OCI-LY1 (cell line): ENCODE results near the gene AP1M1.

ENCODE experiments used
- H2AFZ ChIP-seq: fragments of 200-600 bp; sonication (generic), shearing (Covaris generic); 2 replicates; pipeline ENCODE4 v1.6.0; 2014; ENCODE audit warnings: antibody characterized with exemption, mild to moderate bottlenecking, low read length
- H3F3A ChIP-seq: fragments of 200-600 bp; sonication (generic), shearing (Covaris generic); 2 replicates; pipeline ENCODE4 v1.6.0; 2014; ENCODE audit warnings: mild to moderate bottlenecking, antibody characterized with exemption, low read length, moderate library complexity; ENCODE audit not compliant: insufficient read depth
- H3K27ac ChIP-seq: fragments of 200-600 bp; sonication (generic); 2 replicates; pipeline ENCODE4 v1.5.1; 2014; ENCODE audit warnings: low read length, mixed run types, mild to moderate bottlenecking, low read depth; ENCODE audit not compliant: poor library complexity, severe bottlenecking
- H3K27me3 ChIP-seq: fragments of 200-600 bp; sonication (generic); 2 replicates; pipeline ENCODE4 v1.6.0; 2014; ENCODE audit warnings: antibody characterized with exemption, mild to moderate bottlenecking, low read length, moderate library complexity; ENCODE audit not compliant: insufficient read depth
- H3K36me3 ChIP-seq: fragments of 200-600 bp; sonication (generic); 2 replicates; pipeline ENCODE4 v1.6.1; 2014; ENCODE audit warnings: mild to moderate bottlenecking, antibody characterized with exemption, low read length, moderate library complexity, mixed read lengths; ENCODE audit not compliant: insufficient read depth
- H3K4me1 ChIP-seq: fragments of 200-600 bp; sonication (generic); 2 replicates; pipeline ENCODE4 v1.5.1; 2014; ENCODE audit warnings: mild to moderate bottlenecking, low read length, moderate library complexity; ENCODE audit not compliant: insufficient read depth, severe bottlenecking
- H3K4me2 ChIP-seq: fragments of 200-600 bp; sonication (generic), shearing (Covaris generic); 2 replicates; pipeline ENCODE4 v1.6.1; 2014; ENCODE audit warnings: low read length
- H3K4me3 ChIP-seq: fragments of 200-600 bp; sonication (generic); 2 replicates; pipeline ENCODE4 v1.5.1; 2014; ENCODE audit warnings: low read length, low read depth, mild to moderate bottlenecking, mixed read lengths; ENCODE audit not compliant: poor library complexity, severe bottlenecking
- H3K79me2 ChIP-seq: fragments of 200-600 bp; shearing (Covaris generic); 2 replicates; pipeline ENCODE4 v1.6.1; 2016; ENCODE audit warnings: mixed run types, low read length, mixed read lengths; ENCODE audit not compliant: insufficient read depth
- H3K9ac ChIP-seq: fragments of 200-600 bp; sonication (generic), shearing (Covaris generic); 2 replicates; pipeline ENCODE4 v1.6.1; 2014; ENCODE audit warnings: mild to moderate bottlenecking, low read length, mixed read lengths
- H3K9me2 ChIP-seq: fragments of 200-600 bp; sonication (generic), shearing (Covaris generic); 2 replicates; pipeline ENCODE4 v1.6.1; 2014; ENCODE audit warnings: low read depth, mild to moderate bottlenecking, low read length, mixed read lengths
- H3K9me3 ChIP-seq: fragments of 200-600 bp; shearing (Covaris generic); 2 replicates; pipeline ENCODE4 v1.6.1; 2014; ENCODE audit warnings: low read length, mixed read lengths
- H4K20me1 ChIP-seq: fragments of 200-600 bp; sonication (generic), shearing (Covaris generic); 2 replicates; pipeline ENCODE4 v1.6.0; 2016; ENCODE audit warnings: mild to moderate bottlenecking, low read length; ENCODE audit not compliant: insufficient read depth
- CTCF ChIP-seq: fragments of 200-600 bp; sonication (generic), shearing (Covaris generic); IDR thresholded peaks from 2 replicates; pipeline ENCODE4 v1.5.1; 2017; ENCODE audit warnings: mild to moderate bottlenecking, antibody characterized with exemption, low read length, moderate library complexity, mixed read lengths
- EZH2 ChIP-seq: fragments of 200-600 bp; sonication (generic), shearing (Covaris generic); IDR thresholded peaks from 2 replicates; pipeline ENCODE4 v1.8.0; 2017; ENCODE audit warnings: borderline replicate concordance, mixed run types, mild to moderate bottlenecking, antibody characterized with exemption, low read length, moderate library complexity, mixed read lengths

Gene AP1M1

GRCh38 chr19:16166417-16166816 lies 31.3 kb upstream of the AP1M1 start:
- no peak for TF ChIP-seq CTCF
- Histone ChIP-seq H3K9ac (no peak overlapping the region), H4K20me1 (no peaks in the 10 kb centered on the region), H3K9me3 (no peaks in the 10 kb centered on the region), H3K4me2 (no peak overlapping the region), H3K4me3 (no peak overlapping the region), H2AFZ (no peak overlapping the region), H3K36me3 (no peaks in the 10 kb centered on the region; the same call in 1 of the 2 replicates), H3K79me2 (no peaks in the 10 kb centered on the region), H3K27me3 (no peaks in the 10 kb centered on the region), H3K4me1 (no peaks in the 10 kb centered on the region), H3K27ac (no peak overlapping the region), H3F3A (no peaks in the 10 kb centered on the region), H3K9me2 (no peaks in the 10 kb centered on the region)

- no peak overlapping the region for H3K4me3 ChIP-seq
These were observed 30.7 kb upstream of the AP1M1 start for GRCh38 chr19:16167055-16167454.

DNA sequence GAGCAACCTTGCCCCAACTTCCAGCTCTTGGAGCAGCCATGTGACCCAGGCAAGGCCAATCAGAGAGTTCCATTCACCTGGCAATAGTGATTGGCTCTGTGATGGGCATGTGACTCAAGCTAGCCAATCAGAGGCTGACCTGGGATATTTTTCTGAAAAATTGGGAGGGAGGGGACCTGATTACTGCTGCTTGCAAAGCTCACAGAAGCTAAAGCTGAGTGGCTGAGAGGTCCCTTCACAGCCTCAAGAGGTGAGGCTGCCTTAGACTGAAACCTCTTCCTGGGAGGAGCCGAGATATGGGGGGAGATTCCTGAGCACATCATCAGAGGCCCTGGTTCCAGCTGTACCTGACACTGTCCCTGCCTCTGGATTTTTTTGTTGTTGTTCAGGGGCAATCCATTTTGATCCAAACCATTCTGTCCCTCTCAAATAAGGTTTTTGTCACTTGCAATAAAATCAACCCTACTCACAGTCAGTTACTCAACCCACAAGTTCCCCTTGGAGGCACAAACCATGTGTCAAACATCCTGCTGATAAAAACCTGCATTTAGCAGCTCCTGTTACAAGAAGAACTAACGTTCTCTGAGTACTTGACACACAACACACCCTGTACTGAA lies 29.1 kb upstream of the AP1M1 start:
- Histone ChIP-seq H3K4me3 (no peak overlapping the region), H3K4me2 (no peak overlapping the region), H3K36me3 (no peaks in the 10 kb centered on the region; the same call in 1 of the 2 replicates), H3K79me2 (no peaks in the 10 kb centered on the region), H3K27ac (no peak overlapping the region), H3K27me3 (no peaks in the 10 kb centered on the region), H4K20me1 (no peaks in the 10 kb centered on the region), H3K4me1 (no peaks in the 10 kb centered on the region), H3K9me3 (no peaks in the 10 kb centered on the region), H3F3A (no peaks in the 10 kb centered on the region), H2AFZ (no peak overlapping the region), H3K9me2 (no peaks in the 10 kb centered on the region), H3K9ac (no peak overlapping the region)
- TF ChIP-seq EZH2 (no peak), CTCF (no peak)

More at GRCh38 chr19:16167055-16167454, 30.7 kb upstream of the AP1M1 start:
- no peak overlapping the region for H3K9ac ChIP-seq
- no peaks in the 10 kb centered on the region for H4K20me1 ChIP-seq
- H3K27me3 ChIP-seq: no peaks in the 10 kb centered on the region
- no peaks in the 10 kb centered on the region for H3K9me3 ChIP-seq
- no peaks in the 10 kb centered on the region for H3F3A ChIP-seq
- H3K9me2 ChIP-seq: no peaks in the 10 kb centered on the region
- no peak overlapping the region for H3K27ac ChIP-seq
- H2AFZ ChIP-seq: no peak overlapping the region
- H3K36me3 ChIP-seq: no peaks in the 10 kb centered on the region; the same call in 1 of the 2 replicates
- H3K4me2 ChIP-seq: no peak overlapping the region
- TF ChIP-seq EZH2: no peak
- no peak for TF ChIP-seq CTCF
- no peaks in the 10 kb centered on the region for H3K79me2 ChIP-seq
- no peaks in the 10 kb centered on the region for H3K4me1 ChIP-seq
